Calu3 (cell line): ENCODE data around the gene TRABD2B. TPM values are rescaled to one million over a fixed set of nuclear protein-coding genes. Genes with fewer than 3 reads are reported as not detected.

Experiments used
- BruUV-seq: library from RNA; stranded (reverse); fragments of 400-500 nt; replicated peaks from 2 replicates; lab custom pipeline; 2021; lab: Mats Ljungman, UMichigan
- CTCF ChIA-PET: fragments of 300-600 bp; sonication (Branson Sonifier 250); formaldehyde crosslinking; loops from one replicate; lab custom pipeline; 2022; ENCODE audit warnings: antibody characterized with exemption; lab: Charles Lee
- DNase-seq: peaks from one replicate; pipeline ENCODE4 v3.0.0; 2022
- H3K27ac Mint-ChIP-seq: one replicate; pipeline ENCODE4 v1.8.0; 2022; ENCODE audit warnings: mixed read lengths; ENCODE audit not compliant: unreplicated experiment
- H3K27me3 Mint-ChIP-seq: one replicate; pipeline ENCODE4 v1.8.0; 2022; ENCODE audit warnings: mixed read lengths; ENCODE audit not compliant: unreplicated experiment
- H3K36me3 Mint-ChIP-seq: one replicate; pipeline ENCODE4 v1.8.0; 2022; ENCODE audit warnings: mild to moderate bottlenecking, moderate library complexity, mixed read lengths; ENCODE audit not compliant: insufficient read depth, unreplicated experiment
- H3K4me1 Mint-ChIP-seq: one replicate; pipeline ENCODE4 v1.8.0; 2022; ENCODE audit warnings: mild to moderate bottlenecking, low read depth, mixed read lengths; ENCODE audit not compliant: unreplicated experiment
- H3K4me3 Mint-ChIP-seq: one replicate; pipeline ENCODE4 v1.8.0; 2022; ENCODE audit warnings: mild to moderate bottlenecking, low read depth, moderate library complexity, mixed read lengths; ENCODE audit not compliant: unreplicated experiment
- H3K9me3 Mint-ChIP-seq: one replicate; pipeline ENCODE4 v1.8.0; 2022; ENCODE audit warnings: low read depth, mixed read lengths; ENCODE audit not compliant: unreplicated experiment
- CTCF ChIP-seq: fragments of 200-600 bp; IDR thresholded peaks from one replicate; pipeline ENCODE4 v1.8.0; 2022; ENCODE audit warnings: antibody characterized with exemption; ENCODE audit not compliant: unreplicated experiment
- intact Hi-C: fragments of 100-400 bp; cut with micrococcal nuclease; formaldehyde crosslinking; loops from one replicate; pipeline ENCODE4 v1.10.0; 2022; ENCODE audit not compliant: unreplicated experiment
- total RNA-seq: library from RNA; stranded (reverse); gene quantifications from 2 replicates; pipeline ENCODE4 v1.2.3, GENCODE V29; 2022

The TRABD2B gene
- total RNA-seq, 1 experiment from 2014 or later: 0.42 TPM

DNA sequence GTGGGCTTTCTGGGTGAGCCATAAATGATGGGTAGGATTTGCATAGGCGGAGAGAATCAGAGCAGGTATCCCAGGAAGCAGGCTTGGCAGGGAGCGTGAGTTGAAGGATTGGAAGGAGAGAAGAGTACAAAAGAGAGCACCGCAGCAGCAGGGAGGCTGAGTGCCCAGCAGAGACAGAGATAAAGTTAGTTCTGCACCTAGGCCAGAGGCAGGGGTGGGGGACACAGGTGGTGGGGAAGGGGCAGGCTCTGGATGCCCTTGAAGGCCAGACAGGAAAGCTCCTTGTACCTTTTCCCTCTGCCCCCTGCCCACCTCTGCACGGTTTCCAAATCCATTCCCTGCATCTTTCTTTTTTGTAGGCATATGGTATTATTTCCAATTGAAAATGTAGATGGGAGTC is 33.0 kb upstream of the TRABD2B start:
- H3K4me1 Mint-ChIP-seq: peaks cover 13% of the 10 kb centered on the region
- intact Hi-C loops: no loop called here
- no TSS peak for BruUV-seq

DNA sequence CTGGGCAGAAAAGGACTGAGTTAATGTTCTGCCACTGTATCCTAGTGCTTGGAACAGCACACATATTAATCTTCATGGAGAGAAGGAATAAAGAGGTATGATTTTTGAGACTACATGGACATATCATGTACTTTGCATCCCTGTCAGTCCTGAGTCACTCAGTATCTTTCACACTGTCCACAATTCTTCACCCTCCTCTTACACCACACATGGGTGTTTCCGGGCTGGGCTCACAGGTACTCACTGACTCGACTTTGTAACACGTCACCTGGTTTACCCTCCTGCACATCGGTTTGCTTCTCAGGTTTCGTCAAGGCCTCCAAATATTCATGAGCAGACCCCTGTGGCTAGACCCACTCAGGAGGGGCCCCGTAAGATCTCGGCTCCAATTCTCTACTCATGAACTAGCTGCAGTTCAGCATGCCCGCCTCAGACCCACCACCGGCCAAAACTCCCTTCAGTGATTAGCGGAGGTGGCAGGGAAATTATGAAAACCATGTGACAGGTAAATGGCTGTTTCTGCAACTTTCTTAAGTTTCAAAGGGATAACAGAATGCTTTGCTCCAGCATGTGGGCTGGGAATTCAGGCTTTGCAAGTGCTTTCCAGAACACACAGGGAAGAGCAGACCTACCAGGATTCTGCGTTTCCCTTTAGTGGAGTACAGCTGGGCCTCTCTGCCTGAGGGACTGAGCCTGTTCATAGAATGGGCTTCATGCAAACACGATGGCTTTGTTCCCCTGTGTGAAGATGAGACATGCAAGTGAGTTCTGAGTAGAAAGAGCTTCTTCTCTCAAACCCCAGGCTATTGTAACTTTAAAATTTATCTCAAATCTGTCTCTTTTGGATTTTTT is 31.3 kb upstream of the TRABD2B start:
- H3K36me3 Mint-ChIP-seq: no peaks in the 10 kb centered on the region
- CTCF ChIA-PET: no interaction called here
- no TSS peak for BruUV-seq
- H3K4me1 Mint-ChIP-seq: peaks cover 13% of the 10 kb centered on the region
- intact Hi-C loops: no loop called here
- no peak overlapping the region for H3K4me3 Mint-ChIP-seq
- H3K9me3 Mint-ChIP-seq: no peaks in the 10 kb centered on the region
- TF ChIP-seq CTCF: no peak
- H3K27ac Mint-ChIP-seq: no peak overlapping the region
- H3K27me3 Mint-ChIP-seq: peaks cover 20% of the 10 kb centered on the region
- no peak for DNase-seq

More for the DNA sequence above, 33.0 kb upstream of the TRABD2B start:
- TF ChIP-seq CTCF: no peak
- no peak for DNase-seq
- Mint-ChIP-seq H3K36me3 (no peaks in the 10 kb centered on the region), H3K4me3 (no peak overlapping the region), H3K9me3 (no peaks in the 10 kb centered on the region), H3K27me3 (peaks cover 31% of the 10 kb centered on the region), H3K27ac (no peak overlapping the region)
- CTCF ChIA-PET: no interaction called here

DNA sequence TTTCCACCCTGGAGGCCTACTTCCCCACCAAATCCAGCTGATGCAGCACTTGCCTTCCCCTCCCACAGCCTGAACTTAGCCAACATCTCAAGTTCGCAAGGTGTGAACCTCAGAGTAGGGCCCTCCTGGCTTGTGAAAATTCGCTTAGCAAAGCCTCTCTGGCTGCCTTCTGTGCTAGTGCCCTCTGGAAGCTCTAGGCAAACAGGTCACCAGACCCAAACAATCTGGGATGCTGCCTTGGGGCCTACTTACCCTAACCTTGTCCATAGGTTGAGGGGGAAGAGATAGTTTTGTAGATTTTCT is 30.3 kb upstream of the TRABD2B start:
- Mint-ChIP-seq H3K27me3 (peaks cover 30% of the 10 kb centered on the region), H3K4me3 (no peak overlapping the region), H3K27ac (no peak overlapping the region), H3K36me3 (no peaks in the 10 kb centered on the region), H3K4me1 (peaks cover 13% of the 10 kb centered on the region), H3K9me3 (no peaks in the 10 kb centered on the region)
- DNase-seq: no peak
- CTCF ChIA-PET: interaction anchor here (1.2 kb wide), 1 partner anchor 25 kb away, joined by 3 read pairs; no protein-coding TSS in a partner anchor
- intact Hi-C loops: no loop called here
- no TSS peak for BruUV-seq
- no peak for TF ChIP-seq CTCF

DNA sequence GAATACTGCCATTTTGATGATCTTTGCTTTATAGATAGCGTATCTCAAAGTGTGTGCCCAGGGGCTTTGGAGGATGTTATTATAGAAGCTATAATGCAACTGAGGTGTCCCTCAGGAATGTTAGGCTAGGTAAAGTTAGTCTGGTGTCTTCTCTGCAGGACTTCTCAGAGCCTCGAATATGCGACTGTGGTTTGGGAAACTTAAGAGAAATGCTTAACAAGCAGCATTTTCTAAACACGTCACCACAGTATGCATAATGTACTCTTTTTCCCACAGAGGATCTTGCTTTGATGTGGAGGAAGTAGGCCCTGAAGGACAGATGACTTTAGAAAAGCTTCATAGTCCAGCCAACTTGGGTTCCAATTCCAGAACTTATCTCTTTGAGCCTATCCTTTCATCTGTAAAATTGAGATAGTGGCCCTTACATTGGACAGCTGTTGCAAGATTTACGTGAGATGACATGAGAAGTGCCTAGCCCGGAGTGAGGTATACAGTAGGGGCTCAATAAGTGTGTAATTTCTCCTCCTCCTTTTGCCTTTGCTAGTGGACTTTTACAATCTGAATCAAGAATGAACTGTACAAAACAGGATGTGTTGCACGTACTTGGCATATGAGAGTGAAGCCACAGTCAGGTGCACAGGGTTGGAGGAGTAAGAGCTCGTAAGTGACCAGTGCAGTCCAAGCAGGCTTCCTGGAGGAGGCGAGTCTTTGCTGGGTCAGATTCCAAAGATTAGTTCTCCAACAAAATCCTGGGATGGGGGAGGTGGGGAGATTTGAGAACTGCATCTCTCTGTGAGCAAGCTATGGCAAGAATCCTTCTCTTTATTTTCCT is 29.7 kb upstream of the TRABD2B start:
- H3K27me3 Mint-ChIP-seq: peaks cover 36% of the 10 kb centered on the region
- peaks cover 13% of the 10 kb centered on the region for H3K4me1 Mint-ChIP-seq
- no peak for TF ChIP-seq CTCF
- intact Hi-C loops: no loop called here
- no peaks in the 10 kb centered on the region for H3K36me3 Mint-ChIP-seq
- CTCF ChIA-PET: interaction anchor here (1.2 to 2.0 kb wide), 2 partner anchors 17 to 26 kb away, joined by 3 to 8 read pairs; no protein-coding TSS in a partner anchor
- H3K9me3 Mint-ChIP-seq: no peaks in the 10 kb centered on the region
- no TSS peak for BruUV-seq
- no peak for DNase-seq
- no peak overlapping the region for H3K27ac Mint-ChIP-seq
- no peak overlapping the region for H3K4me3 Mint-ChIP-seq
